Mucosa of rectum (tissue), 2 donors: ENCODE results near the gene CACNB2.
"Not testable (repeated sequence)": the region's sequence is repeated elsewhere in the genome, so short reads cannot be mapped to it uniquely, and the experiment has no call there.

Experiments
- H3K27ac ChIP-seq, 2 donors: one replicate each; pipeline ENCODE4 v1.7.0; 2013; ENCODE audit warnings: inconsistent platforms in 2 of 2, low read depth in 2 of 2, low read length in 2 of 2
- H3K27me3 ChIP-seq, 2 donors: one replicate each; pipeline ENCODE4 v1.7.0; 2013; ENCODE audit warnings: low read length in 2 of 2; ENCODE audit not compliant: control insufficient read depth in 2 of 2, insufficient read depth in 2 of 2
- H3K36me3 ChIP-seq, 2 donors: one replicate each; pipeline ENCODE4 v1.7.0; 2013; ENCODE audit warnings: low read length in 2 of 2; ENCODE audit not compliant: control insufficient read depth in 2 of 2, insufficient read depth in 2 of 2
- H3K4me1 ChIP-seq, 2 donors: one replicate each; pipeline ENCODE4 v1.7.0; 2013; ENCODE audit warnings: low read length in 2 of 2, mild to moderate bottlenecking in 1 of 2; ENCODE audit not compliant: control insufficient read depth in 2 of 2, insufficient read depth in 2 of 2
- H3K4me3 ChIP-seq, 2 donors: one replicate each; pipeline ENCODE4 v1.7.0; 2013; ENCODE audit warnings: low read length in 2 of 2
- H3K9ac ChIP-seq, 2 donors: one replicate each; pipeline ENCODE4 v1.7.0; 2013; ENCODE audit warnings: low read length in 2 of 2, low read depth in 1 of 2, mild to moderate bottlenecking in 1 of 2
- H3K9me3 ChIP-seq, 2 donors: one replicate each; pipeline ENCODE4 v1.7.0; 2013; ENCODE audit warnings: low read length in 2 of 2; ENCODE audit not compliant: control insufficient read depth in 2 of 2
- donor health status: healthy.
- donor health status: Normal muscosa, but diverticular disease.

CACNB2 gene

DNA sequence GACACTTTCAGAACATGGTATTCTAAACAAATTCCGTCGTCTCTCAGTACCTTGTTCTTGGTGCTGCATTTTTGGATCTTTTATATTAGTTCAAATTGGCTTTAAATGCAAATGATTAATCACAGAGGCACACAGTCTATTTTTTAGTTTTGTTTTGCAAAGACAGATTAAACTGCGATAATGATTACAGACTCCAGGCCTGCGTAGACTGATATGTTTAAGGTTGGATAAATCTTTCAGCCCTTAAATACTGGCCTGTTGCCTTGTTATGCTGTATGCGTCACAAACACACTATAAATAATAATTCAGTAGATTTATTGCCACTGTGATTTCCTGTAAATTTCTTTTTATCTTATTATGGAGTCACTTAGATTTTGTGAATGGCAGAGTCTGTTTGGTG is 19.3 kb downstream of the CACNB2 start:
- no peak overlapping the region for H3K9ac ChIP-seq
- H3K4me1 ChIP-seq: no peaks in the 10 kb centered on the region
- no peaks in the 10 kb centered on the region for H3K27me3 ChIP-seq
- H3K36me3 ChIP-seq: no peaks in the 10 kb centered on the region
- H3K9me3 ChIP-seq: no peaks in the 10 kb centered on the region
- H3K27ac ChIP-seq: peak overlapping the region in 1 of 2 donors; percentile 19
- H3K4me3 ChIP-seq: peak overlapping the region in 1 of 2 donors; percentile 38

DNA sequence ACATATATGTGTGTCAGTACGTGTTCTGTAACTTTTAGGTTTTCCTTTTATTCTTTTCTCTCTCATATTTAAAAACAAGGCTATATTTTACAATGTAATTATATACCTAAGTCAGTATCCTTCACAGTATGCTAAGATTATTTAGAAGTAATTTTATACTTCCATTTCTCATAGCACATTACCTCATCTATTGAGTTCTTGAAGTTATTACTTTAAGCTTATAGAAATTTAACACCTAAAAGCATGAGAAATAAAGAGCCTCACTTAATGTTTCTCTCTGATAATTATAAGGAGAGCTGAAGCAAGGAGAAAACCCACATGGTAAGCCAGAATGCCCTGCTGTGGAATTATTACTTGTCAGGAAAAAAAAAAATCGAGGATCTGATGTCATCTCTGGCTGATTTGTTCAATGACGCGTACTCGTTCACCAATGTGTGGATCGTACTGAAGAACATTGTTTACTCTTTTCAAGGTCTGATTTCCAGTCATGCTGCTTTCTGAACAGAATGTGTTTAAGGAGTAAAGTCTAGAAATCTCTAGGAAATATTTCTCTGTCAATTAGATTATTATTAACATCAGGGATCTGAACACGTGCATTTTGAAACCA is 21.9 kb downstream of the CACNB2 start:
- Histone ChIP-seq H3K27me3 (no peaks in the 10 kb centered on the region), H3K4me3 (no peak overlapping the region), H3K27ac (no peak overlapping the region), H3K9ac (no peak overlapping the region), H3K36me3 (no peaks in the 10 kb centered on the region), H3K4me1 (peaks cover 0 to 3% of the 10 kb centered on the region in 2 donors), H3K9me3 (no peaks in the 10 kb centered on the region)

DNA sequence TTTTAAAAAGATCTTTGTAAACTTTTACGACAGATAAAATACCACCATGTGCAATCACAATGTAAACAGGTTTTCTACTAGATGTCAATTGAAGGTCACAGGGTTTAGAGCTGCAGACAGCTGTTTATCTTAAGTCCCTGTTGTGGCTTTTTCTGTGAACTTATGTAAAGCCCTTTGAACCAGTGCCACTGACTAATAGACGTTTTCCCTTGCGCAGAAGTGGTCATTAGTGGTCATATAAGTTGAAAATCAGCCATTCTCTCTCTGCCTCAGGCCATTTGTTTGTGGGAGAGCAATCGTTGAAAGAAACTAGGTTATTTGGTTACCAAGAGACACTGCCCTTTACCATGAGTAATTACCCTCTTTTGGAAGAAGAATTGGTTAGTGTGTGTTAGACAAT is 23.9 kb downstream of the CACNB2 start:
- Histone ChIP-seq H3K9me3 (no peaks in the 10 kb centered on the region), H3K27me3 (no peaks in the 10 kb centered on the region), H3K9ac (no peak overlapping the region), H3K27ac (no peak overlapping the region), H3K4me3 (no peak overlapping the region), H3K4me1 (peaks cover 0 to 3% of the 10 kb centered on the region in 2 donors), H3K36me3 (no peaks in the 10 kb centered on the region)

DNA sequence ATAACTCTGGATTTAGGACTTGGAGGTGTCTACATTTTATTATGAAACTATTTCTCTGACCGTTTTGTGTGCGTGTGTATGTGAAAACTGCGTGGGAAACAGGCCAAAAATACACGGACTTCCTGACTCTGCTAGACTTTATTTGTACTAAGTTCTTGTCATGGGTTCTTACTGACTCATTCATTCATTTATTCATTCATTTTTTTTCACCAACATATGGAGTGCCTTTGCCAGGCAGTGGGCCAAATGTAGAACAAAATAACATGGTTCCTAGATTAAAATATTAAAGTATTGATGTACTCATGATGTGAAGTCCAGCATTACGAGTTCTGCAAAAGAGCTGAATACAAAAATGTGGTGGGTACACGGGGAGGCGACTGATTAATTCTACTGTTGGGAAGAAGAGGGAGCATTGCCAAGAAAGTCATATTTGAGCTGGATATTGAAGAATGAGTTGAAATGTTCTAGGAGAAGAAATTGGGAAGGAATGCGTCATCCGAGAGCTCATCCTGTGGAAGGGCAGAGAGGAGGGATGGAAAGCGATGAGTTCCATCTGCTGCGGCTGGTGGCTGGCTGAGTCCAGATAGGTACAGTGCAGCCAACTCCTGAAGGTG is 24.6 kb downstream of the CACNB2 start:
- Histone ChIP-seq H3K27me3 (no peaks in the 10 kb centered on the region), H3K9me3 (no peaks in the 10 kb centered on the region), H3K27ac (no peak overlapping the region), H3K4me1 (peaks cover 0 to 3% of the 10 kb centered on the region in 2 donors), H3K4me3 (no peak overlapping the region), H3K9ac (no peak overlapping the region), H3K36me3 (no peaks in the 10 kb centered on the region)

DNA sequence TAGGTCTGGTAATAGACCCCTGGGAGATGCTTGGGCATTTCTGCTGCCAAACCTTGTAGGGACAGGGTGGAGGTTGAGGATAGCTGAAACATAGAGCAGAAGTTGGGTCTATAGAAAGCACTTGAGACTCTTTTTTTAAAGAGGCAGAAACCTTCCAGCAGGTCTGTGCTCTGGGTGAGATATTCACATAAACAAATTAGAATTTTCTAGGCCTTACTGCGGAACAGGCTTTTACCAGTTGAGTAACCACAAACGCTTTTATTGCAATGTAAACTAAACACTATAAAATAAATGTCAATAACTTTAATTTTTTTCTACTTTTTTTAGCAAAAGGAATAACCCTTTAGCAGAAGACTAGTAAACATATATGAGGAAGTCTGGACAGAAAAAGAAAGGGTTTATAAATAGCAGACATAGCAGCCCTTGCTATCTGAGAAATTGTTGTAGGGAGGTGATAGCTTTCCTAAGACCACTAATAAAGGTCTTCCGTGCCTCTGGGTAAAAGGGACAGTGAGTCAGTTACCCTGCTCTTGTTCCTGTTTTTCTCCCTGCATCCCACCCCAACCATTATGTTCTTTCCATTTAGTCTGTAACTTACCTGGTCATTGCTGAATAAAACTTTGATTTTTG is 38.7 kb downstream of the CACNB2 start:
- Histone ChIP-seq H3K4me3 (no peak overlapping the region), H3K36me3 (no peaks in the 10 kb centered on the region), H3K27ac (no peak overlapping the region), H3K27me3 (peaks cover 0 to 4% of the 10 kb centered on the region in 2 donors), H3K9me3 (no peaks in the 10 kb centered on the region), H3K4me1 (peaks cover 13 to 15% of the 10 kb centered on the region in 2 donors), H3K9ac (no peak overlapping the region)

DNA sequence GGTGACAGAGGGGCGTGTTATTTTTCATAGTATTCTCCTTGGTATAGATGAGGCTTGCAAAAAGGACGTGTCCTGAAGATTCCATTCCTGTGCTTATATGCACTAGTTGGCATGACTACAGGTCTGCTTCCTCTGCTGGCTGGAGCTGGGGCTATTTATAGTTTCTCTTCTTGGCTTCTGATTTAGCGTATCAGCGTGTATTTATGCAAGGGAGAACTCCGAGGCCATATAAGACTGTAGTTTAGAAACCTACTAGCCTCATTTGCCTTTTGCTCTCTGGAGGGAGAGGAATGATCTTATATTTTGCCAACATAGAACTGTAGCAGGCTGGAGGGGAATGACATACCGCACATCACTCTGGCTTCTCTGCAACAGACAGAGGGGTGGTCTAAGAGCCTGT is 39.7 kb downstream of the CACNB2 start:
- H3K27me3 ChIP-seq: peaks cover 0 to 4% of the 10 kb centered on the region in 2 donors
- no peaks in the 10 kb centered on the region for H3K9me3 ChIP-seq
- peaks cover 13 to 15% of the 10 kb centered on the region in 2 donors for H3K4me1 ChIP-seq
- H3K36me3 ChIP-seq: no peaks in the 10 kb centered on the region
- peak overlapping the region in 1 of 2 donors; percentile 48 for H3K27ac ChIP-seq
- no peak overlapping the region for H3K9ac ChIP-seq
- no peak overlapping the region for H3K4me3 ChIP-seq

DNA sequence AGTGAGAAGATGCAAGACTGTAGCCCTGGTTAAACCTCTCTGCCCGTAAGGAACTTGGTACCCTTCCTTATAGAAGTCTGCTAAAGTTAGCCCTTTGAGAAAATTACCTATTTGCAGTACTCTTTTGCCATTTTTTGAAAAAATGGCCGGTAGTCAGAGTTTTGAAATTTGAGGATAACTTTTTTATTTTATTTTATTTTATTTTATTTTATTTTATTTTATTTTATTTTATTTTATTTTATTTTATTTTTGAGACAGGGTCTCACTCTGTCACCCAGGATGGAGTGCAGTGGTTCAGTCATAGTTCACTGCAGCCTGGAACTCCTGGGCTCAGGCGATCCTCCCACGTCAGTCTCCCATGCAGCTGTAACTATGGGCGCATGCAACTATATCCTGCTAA is 41.2 kb downstream of the CACNB2 start:
- H3K9me3 ChIP-seq, H3K36me3 ChIP-seq, H3K27me3 ChIP-seq, H3K27ac ChIP-seq, H3K9ac ChIP-seq, H3K4me3 ChIP-seq: not testable (repeated sequence)
- H3K4me1 ChIP-seq: peaks cover 13 to 15% of the 10 kb centered on the region in 2 donors

DNA sequence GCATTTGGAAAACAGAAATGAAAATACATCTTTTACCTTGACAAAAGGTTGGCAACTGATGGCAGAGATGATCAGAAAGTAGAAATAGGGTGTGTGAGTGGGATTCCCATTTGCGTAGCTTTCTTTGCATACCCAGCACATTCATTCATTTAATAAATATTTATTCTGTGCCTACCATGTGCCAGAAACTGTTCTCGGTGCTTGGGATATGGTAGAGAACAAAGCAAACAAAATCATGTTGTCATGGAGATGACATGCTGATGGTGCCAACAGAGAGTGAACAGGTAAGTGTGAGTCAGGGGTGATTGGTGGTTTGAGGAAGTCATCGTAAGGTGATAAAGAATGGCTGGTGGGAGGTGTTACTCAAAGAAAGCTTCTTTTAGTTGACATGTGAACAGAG is 45.4 kb downstream of the CACNB2 start:
- H3K36me3 ChIP-seq: no peaks in the 10 kb centered on the region
- H3K4me1 ChIP-seq: no peaks in the 10 kb centered on the region
- H3K9me3 ChIP-seq: no peaks in the 10 kb centered on the region
- H3K27me3 ChIP-seq: no peaks in the 10 kb centered on the region
- no peak overlapping the region for H3K4me3 ChIP-seq
- no peak overlapping the region for H3K9ac ChIP-seq
- H3K27ac ChIP-seq: no peak overlapping the region

DNA sequence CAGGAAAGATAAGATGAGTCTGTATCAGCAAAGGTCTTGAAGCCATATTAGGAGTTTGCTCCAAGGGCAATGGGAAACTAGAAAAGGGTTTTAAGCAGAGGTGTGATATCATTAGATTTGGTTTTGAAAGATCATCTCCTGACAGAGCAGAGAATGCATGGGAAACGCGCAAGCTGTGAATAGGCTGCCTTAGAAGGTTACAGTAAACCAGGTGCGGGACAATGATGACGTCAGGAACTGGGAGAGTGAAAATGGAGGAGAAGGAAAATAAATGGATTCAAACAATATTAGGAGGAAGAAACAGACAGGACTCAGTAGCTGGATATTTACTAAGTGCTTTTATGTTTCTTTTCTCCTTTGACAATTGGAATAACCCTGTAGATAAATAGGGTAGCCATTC is 50.6 kb downstream of the CACNB2 start:
- Histone ChIP-seq H3K9ac (no peak overlapping the region), H3K9me3 (no peaks in the 10 kb centered on the region), H3K27me3 (no peaks in the 10 kb centered on the region), H3K36me3 (no peaks in the 10 kb centered on the region), H3K4me1 (no peaks in the 10 kb centered on the region), H3K27ac (no peak overlapping the region), H3K4me3 (no peak overlapping the region)

DNA sequence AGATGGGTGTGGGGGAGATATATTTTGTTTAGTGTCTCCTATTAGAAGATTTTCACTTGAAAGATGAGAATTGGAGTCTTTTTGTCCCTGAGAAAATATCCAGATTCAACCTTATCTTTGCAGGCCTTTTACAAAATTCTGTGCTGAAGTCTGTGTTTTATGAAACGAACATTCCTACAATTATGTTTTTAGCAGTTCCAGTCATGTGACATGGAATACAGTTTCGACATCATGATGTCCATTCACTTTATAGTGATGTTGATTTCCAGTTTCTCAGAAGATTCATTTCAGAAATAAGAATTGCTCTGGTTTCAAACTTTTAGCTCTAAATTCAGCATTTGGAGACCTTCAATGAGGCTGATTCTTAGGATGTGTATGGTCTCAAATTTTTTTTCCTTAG is 54.4 kb downstream of the CACNB2 start:
- Histone ChIP-seq H3K36me3 (no peaks in the 10 kb centered on the region), H3K27ac (no peak overlapping the region), H3K4me3 (no peak overlapping the region), H3K27me3 (no peaks in the 10 kb centered on the region), H3K9me3 (no peaks in the 10 kb centered on the region), H3K9ac (no peak overlapping the region), H3K4me1 (no peaks in the 10 kb centered on the region)
